Subcutaneous adipose tissue (tissue), 4 donors: ENCODE measurements around the gene NGEF. TPM values are rescaled to one million over a fixed set of nuclear protein-coding genes. Genes with fewer than 3 reads are reported as not detected.

ENCODE experiments used
- total RNA-seq, 4 donors: library from RNA; depleted of rRNA; stranded (reverse); fragments of >200 nt; gene quantifications; one replicate each; pipeline ENCODE4 v1.1.0, GENCODE V29; 2016
- TF ChIP-seq, protein P1 (sequence below): fragments of 450-650 bp; IDR thresholded peaks from one replicate; pipeline ENCODE4 v1.5.1; 2016; ENCODE audit warnings: low read depth, mild to moderate bottlenecking, control low read depth, antibody characterized with exemption, moderate library complexity

The NGEF gene
- total RNA-seq, 4 donors from 2014 or later: 0.16 to 1.3 (median 0.17) TPM; not detected in 1

DNA sequence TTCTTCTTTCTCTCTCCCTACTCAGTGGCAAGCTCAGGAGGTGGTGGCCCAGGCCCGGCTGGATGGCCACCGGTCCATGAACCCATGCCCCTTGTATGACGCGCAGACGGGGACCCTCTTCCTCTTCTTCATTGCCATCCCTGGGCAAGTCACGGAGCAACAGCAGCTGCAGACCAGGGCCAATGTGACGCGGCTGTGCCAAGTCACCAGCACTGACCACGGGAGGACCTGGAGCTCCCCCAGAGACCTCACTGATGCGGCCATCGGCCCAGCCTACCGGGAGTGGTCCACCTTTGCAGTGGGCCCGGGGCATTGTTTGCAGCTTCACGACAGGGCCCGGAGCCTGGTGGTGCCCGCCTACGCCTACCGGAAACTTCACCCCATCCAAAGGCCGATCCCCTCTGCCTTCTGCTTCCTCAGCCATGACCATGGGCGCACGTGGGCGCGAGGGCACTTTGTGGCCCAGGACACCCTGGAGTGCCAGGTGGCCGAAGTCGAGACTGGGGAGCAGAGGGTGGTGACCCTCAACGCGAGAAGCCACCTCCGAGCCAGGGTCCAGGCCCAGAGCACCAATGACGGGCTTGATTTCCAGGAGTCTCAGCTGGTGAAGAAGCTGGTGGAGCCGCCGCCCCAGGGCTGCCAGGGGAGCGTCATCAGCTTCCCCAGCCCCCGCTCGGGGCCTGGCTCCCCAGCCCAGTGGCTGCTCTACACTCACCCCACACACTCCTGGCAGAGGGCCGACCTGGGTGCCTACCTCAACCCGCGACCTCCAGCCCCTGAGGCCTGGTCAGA, 21.2 kb upstream of the NGEF start:
- TF ChIP-seq, protein P1, sequence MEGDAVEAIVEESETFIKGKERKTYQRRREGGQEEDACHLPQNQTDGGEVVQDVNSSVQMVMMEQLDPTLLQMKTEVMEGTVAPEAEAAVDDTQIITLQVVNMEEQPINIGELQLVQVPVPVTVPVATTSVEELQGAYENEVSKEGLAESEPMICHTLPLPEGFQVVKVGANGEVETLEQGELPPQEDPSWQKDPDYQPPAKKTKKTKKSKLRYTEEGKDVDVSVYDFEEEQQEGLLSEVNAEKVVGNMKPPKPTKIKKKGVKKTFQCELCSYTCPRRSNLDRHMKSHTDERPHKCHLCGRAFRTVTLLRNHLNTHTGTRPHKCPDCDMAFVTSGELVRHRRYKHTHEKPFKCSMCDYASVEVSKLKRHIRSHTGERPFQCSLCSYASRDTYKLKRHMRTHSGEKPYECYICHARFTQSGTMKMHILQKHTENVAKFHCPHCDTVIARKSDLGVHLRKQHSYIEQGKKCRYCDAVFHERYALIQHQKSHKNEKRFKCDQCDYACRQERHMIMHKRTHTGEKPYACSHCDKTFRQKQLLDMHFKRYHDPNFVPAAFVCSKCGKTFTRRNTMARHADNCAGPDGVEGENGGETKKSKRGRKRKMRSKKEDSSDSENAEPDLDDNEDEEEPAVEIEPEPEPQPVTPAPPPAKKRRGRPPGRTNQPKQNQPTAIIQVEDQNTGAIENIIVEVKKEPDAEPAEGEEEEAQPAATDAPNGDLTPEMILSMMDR: no peak

GRCh38 chr2:233033672-233034071, 20.6 kb upstream of the NGEF start:
- TF ChIP-seq, protein P1: no peak

GRCh38 chr2:233032551-233033320, 19.7 kb upstream of the NGEF start, which contains the start of gene NEU2:
Gene NEU2 (plus strand): TSS chr2:233032672. CDS start chr2:233032672, 0 bp downstream.
- TF ChIP-seq, protein P1: no peak

- TF ChIP-seq, protein P1: no peak
These were observed 18.8 kb upstream of the NGEF start for GRCh38 chr2:233031556-233032500.

GRCh38 chr2:233029321-233029720, 16.3 kb upstream of the NGEF start:
- TF ChIP-seq, protein P1: no peak

DNA sequence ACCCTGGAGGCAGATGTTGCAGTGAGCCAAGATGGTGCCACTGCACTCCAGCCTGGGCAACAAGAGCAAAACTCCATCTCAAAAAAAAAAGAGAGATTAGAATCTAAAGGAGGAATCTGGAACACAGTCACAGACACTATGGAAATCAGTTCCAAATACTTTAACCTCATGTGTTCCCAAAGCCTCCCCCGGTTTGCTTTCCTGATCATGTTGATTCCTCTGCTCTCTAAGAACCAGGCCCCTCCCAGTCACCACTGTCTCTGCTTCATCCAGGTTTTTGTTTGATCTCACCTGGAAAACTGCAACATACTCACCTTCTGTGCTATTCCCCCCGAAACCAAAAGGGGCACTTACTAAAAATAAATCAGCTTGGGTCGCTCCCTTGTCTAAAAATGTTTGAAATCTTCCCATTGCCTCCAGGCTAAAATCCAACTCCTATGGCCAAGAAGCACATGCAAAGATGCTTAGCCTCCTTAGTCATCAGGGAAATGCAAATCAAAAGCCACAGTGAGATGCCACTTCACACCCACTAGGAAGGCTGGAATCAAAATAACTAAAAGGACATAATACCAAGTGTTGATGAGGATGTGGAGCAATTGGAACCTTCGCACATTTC, 13.2 kb upstream of the NGEF start:
- TF ChIP-seq, protein P1: no peak
